ENCODE measurements around the gene ZNRD2.
A peak's percentile ranks its signal among the peaks of the same experiment; 100 is the strongest.
"Not testable (repeated sequence)": the region's sequence is repeated elsewhere in the genome, so short reads cannot be mapped to it uniquely, and the experiment has no call there.

The ZNRD2 gene

GRCh38 chr11:65556470-65557279 lies 13.6 kb upstream of the ZNRD2 start:
- DNase-seq = no peak

GRCh38 chr11:65557280-65558001 lies 12.8 kb upstream of the ZNRD2 start:
- no peak for DNase-seq

- peak; percentile 95 for DNase-seq
These were observed 12.0 kb upstream of the ZNRD2 start, which contains the start of gene LTBP3 for GRCh38 chr11:65558002-65558929. LTBP3 (minus strand) TSS chr11:65558359; CDS start chr11:65557959, 400 bp downstream.

GRCh38 chr11:65558930-65559509 lies 11.3 kb upstream of the ZNRD2 start:
- no peak for DNase-seq

- DNase-seq = no peak
These were observed 10.7 kb upstream of the ZNRD2 start for GRCh38 chr11:65559535-65559934.

- peak; percentile 83 for DNase-seq
These were observed 10.2 kb upstream of the ZNRD2 start for GRCh38 chr11:65559951-65560537.

- DNase-seq = no peak
These were observed 9.5 kb upstream of the ZNRD2 start for GRCh38 chr11:65560555-65561418.

GRCh38 chr11:65562020-65562419 lies 8.3 kb upstream of the ZNRD2 start:
- DNase-seq = no peak

GRCh38 chr11:65562788-65563187 lies 7.5 kb upstream of the ZNRD2 start:
- DNase-seq = no peak

- DNase-seq = no peak
These were observed 6.7 kb upstream of the ZNRD2 start for GRCh38 chr11:65563601-65564000.

- DNase-seq = not testable (repeated sequence)
These were observed 5.3 kb upstream of the ZNRD2 start for GRCh38 chr11:65564879-65565559.

- DNase-seq = no peak
These were observed 4.4 kb upstream of the ZNRD2 start for GRCh38 chr11:65565624-65566453.

- DNase-seq = no peak
These were observed 909 bp upstream of the ZNRD2 start for GRCh38 chr11:65569164-65569972.

GRCh38 chr11:65571420-65571819 lies 1.1 kb downstream of the ZNRD2 start:
- no peak for DNase-seq

- DNase-seq = peak; percentile 93
These were observed 1.7 kb downstream of the ZNRD2 start for GRCh38 chr11:65571940-65572339.

- DNase-seq = peak; percentile 95
These were observed 2.2 kb downstream of the ZNRD2 start, which contains the start of gene FAM89B for GRCh38 chr11:65572356-65573051. FAM89B (plus strand) TSS chr11:65572538; CDS start chr11:65572670, 132 bp downstream.

GRCh38 chr11:65573391-65574079 lies 3.3 kb downstream of the ZNRD2 start:
- DNase-seq = no peak
